GM23248 (cell line): ENCODE data around the gene CBY2.

ENCODE experiments used
- EZH2 ChIP-seq: fragments of 200-600 bp; sonication (generic); IDR thresholded peaks from 2 replicates; pipeline ENCODE4 v1.6.1; 2018; ENCODE audit warnings: antibody characterized with exemption, mild to moderate bottlenecking; ENCODE audit not compliant: insufficient read depth, poor library complexity, severe bottlenecking
- EZH2phosphoT487 ChIP-seq: fragments of 200-600 bp; sonication (generic); IDR thresholded peaks from 2 replicates; pipeline ENCODE4 v1.6.1; 2018; ENCODE audit warnings: antibody characterized with exemption, moderate library complexity, mild to moderate bottlenecking, low read depth; ENCODE audit not compliant: insufficient read depth

- TF ChIP-seq EZH2 = no peak
- TF ChIP-seq EZH2phosphoT487 = no peak
Observed at GRCh38 chr13:45696610-45697226, 5.4 kb upstream of the CBY2 start.
